PC-9 (cell line): ENCODE measurements around the gene MEF2C.

Source experiments
- CTCF ChIP-seq: fragments of 200-600 bp; sonication (generic); conservative IDR thresholded peaks from 2 replicates; pipeline ENCODE4 v1.6.1; 2017; ENCODE audit warnings: mixed run types, antibody characterized with exemption, mild to moderate bottlenecking, moderate library complexity
- EZH2 ChIP-seq: fragments of 200-600 bp; sonication (generic); IDR thresholded peaks from 2 replicates; pipeline ENCODE4 v1.8.0; 2017; ENCODE audit warnings: antibody characterized with exemption, low read depth

- TF ChIP-seq CTCF (no peak), EZH2 (no peak)
Observed at GRCh38 chr5:88829054-88829453, 53.9 kb downstream of the MEF2C start.
